Testis (tissue), 2 donors: ENCODE results near the gene GLYR1.

ENCODE experiments used
- POLR2A ChIP-seq: fragments of 450-650 bp; IDR thresholded peaks from one replicate; pipeline ENCODE4 v1.6.1; 2017; ENCODE audit warnings: antibody characterized with exemption, mild to moderate bottlenecking, moderate library complexity
- TF ChIP-seq, protein P1 (sequence below), 3 experiments: fragments of 450-650 bp in 2 of 3; fragments of 200-600 bp in 1 of 3; sonication (generic) in 1 of 3; IDR thresholded peaks; one replicate each; pipeline ENCODE4 v1.5.1; 2016 to 2019; ENCODE audit warnings: antibody characterized with exemption in 3 of 3, mild to moderate bottlenecking in 2 of 3, moderate library complexity in 1 of 3

DNA sequence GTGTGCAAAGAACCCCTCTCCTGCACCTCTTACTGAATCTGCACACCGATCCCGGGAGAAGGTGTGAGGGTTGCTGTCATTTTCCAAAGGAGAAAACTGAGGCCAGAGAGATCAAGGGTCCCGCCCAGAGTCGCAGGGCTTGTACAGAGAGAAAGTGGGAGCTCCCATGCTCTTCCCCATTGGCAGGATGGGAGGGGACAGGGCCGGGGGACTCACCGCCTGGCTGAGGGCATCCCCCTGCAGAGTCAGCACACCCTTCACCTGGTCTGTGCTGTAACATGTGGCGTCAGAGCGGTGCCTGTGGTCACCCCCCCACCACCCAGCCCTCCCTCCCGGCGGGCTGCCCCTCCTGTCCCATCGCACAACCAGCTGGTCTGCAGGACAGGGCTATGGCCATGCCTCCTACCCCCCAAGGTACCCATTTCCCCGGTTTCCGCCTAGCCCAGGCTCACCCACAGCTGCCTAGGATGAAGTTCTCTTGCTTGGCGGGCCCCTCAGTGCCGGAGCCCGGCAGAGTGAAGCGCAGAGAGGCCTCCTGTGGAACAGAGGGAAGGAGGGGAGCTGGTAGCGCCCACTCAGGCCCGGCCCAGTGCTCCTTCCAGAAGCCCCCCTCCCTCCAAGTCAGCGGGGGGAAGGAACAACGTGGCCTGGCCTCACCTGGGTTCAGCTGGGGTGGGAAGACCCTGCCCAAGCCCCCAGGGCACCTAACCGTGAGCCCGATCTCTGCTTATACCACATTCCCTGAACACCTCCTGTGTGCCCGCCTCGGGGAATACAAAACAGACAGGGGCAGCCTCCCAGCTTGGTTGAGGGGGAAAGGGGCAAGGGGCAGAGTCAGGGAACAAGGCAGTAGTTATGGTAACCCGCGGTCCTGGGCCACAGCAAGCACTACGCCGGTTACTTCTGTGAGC, 45.8 kb downstream of the GLYR1 start:
- TF ChIP-seq, protein P1, sequence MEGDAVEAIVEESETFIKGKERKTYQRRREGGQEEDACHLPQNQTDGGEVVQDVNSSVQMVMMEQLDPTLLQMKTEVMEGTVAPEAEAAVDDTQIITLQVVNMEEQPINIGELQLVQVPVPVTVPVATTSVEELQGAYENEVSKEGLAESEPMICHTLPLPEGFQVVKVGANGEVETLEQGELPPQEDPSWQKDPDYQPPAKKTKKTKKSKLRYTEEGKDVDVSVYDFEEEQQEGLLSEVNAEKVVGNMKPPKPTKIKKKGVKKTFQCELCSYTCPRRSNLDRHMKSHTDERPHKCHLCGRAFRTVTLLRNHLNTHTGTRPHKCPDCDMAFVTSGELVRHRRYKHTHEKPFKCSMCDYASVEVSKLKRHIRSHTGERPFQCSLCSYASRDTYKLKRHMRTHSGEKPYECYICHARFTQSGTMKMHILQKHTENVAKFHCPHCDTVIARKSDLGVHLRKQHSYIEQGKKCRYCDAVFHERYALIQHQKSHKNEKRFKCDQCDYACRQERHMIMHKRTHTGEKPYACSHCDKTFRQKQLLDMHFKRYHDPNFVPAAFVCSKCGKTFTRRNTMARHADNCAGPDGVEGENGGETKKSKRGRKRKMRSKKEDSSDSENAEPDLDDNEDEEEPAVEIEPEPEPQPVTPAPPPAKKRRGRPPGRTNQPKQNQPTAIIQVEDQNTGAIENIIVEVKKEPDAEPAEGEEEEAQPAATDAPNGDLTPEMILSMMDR (IDR thresholded peaks at IDR 0.05), result no peak
- TF ChIP-seq POLR2A, result no peak
